DOHH2 (cell line): ENCODE data around the gene COL23A1.
"Not testable (repeated sequence)": the region's sequence is repeated elsewhere in the genome, so short reads cannot be mapped to it uniquely, and the experiment has no call there.

Source experiments
- H3F3A ChIP-seq: fragments of 200-600 bp; sonication (generic), shearing (Covaris generic); 2 replicates; pipeline ENCODE4 v1.6.0; 2016; ENCODE audit warnings: antibody characterized with exemption, mild to moderate bottlenecking; ENCODE audit not compliant: control insufficient read depth, insufficient read depth
- H3K27ac ChIP-seq: fragments of 200-600 bp; sonication (generic); 2 replicates; pipeline ENCODE4 v1.5.1; 2014; ENCODE audit warnings: low read depth, mild to moderate bottlenecking, low read length, moderate library complexity
- H3K27me3 ChIP-seq: fragments of 200-600 bp; sonication (generic); 2 replicates; pipeline ENCODE4 v1.6.1; 2014; ENCODE audit warnings: mild to moderate bottlenecking, low read length, mixed read lengths; ENCODE audit not compliant: control insufficient read depth
- H3K36me3 ChIP-seq: fragments of 200-600 bp; sonication (generic); 2 replicates; pipeline ENCODE4 v1.6.1; 2014; ENCODE audit warnings: mild to moderate bottlenecking, low read length, moderate library complexity, mixed read lengths; ENCODE audit not compliant: control insufficient read depth
- H3K4me1 ChIP-seq: fragments of 200-600 bp; sonication (generic); 2 replicates; pipeline ENCODE4 v1.6.1; 2014; ENCODE audit warnings: mild to moderate bottlenecking, low read length, mixed read lengths; ENCODE audit not compliant: control insufficient read depth
- H3K4me2 ChIP-seq: fragments of 200-600 bp; sonication (generic); 2 replicates; pipeline ENCODE4 v1.6.0; 2014; ENCODE audit warnings: mild to moderate bottlenecking, low read length, moderate library complexity
- H3K4me3 ChIP-seq: fragments of 200-600 bp; sonication (generic); 2 replicates; pipeline ENCODE4 v1.5.1; 2014; ENCODE audit warnings: mild to moderate bottlenecking, low read length, mixed read lengths
- H3K79me2 ChIP-seq: fragments of 200-600 bp; sonication (generic); 2 replicates; pipeline ENCODE4 v1.6.1; 2014; ENCODE audit warnings: mild to moderate bottlenecking, low read length, mixed read lengths; ENCODE audit not compliant: control insufficient read depth
- H3K9me2 ChIP-seq: fragments of 200-600 bp; sonication (generic); replicated peaks from 2 replicates; pipeline ENCODE4 v1.6.1; 2014; ENCODE audit warnings: mild to moderate bottlenecking, low read length, mixed read lengths; ENCODE audit not compliant: control insufficient read depth
- H3K9me3 ChIP-seq: fragments of 200-600 bp; sonication (generic); 2 replicates; pipeline ENCODE4 v1.6.1; 2014; ENCODE audit warnings: antibody characterized with exemption, low read length, mixed read lengths; ENCODE audit not compliant: control insufficient read depth, insufficient read depth
- H4K20me1 ChIP-seq: fragments of 200-600 bp; sonication (generic); 2 replicates; pipeline ENCODE4 v1.6.0; 2014; ENCODE audit warnings: low read depth, mild to moderate bottlenecking, antibody characterized with exemption, low read length, moderate library complexity; ENCODE audit not compliant: control insufficient read depth, insufficient read depth
- EZH2phosphoT487 ChIP-seq: fragments of 200-600 bp; sonication (generic); IDR thresholded peaks from 2 replicates; pipeline ENCODE4 v1.6.1; 2017; ENCODE audit warnings: borderline replicate concordance, mild to moderate bottlenecking, antibody characterized with exemption, low read length, moderate library complexity, mixed read lengths
- TF ChIP-seq, protein P1 (sequence below): fragments of 200-600 bp; sonication (generic); IDR thresholded peaks from one replicate; pipeline ENCODE4 v1.5.1; 2014; ENCODE audit warnings: antibody characterized with exemption, mild to moderate bottlenecking, low read depth, low read length; ENCODE audit not compliant: poor library complexity, severe bottlenecking

COL23A1 gene

DNA sequence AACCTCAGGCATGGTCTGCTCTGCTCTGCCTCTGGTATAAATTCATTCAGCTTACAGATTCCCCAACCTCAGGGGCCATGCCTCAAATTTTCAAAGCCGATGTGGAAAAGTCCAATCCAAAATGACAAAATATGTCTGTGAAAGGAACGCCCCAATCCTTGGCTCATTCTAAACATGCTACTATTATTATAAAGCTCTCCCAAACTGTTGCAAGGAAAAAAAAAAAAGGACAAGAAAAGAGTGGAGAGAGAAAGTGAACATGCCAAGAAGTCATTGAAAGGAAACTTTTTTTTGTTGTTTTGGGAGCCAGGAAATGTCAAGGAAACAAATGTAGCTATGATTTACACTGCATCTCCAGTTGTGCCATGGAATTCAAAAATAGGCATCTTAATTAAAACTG is 3.8 kb downstream of the COL23A1 start:
- H4K20me1 ChIP-seq, result no peaks in the 10 kb centered on the region
- no peak overlapping the region for H3K27ac ChIP-seq
- no peaks in the 10 kb centered on the region for H3K9me2 ChIP-seq
- H3K4me1 ChIP-seq, result no peaks in the 10 kb centered on the region
- H3K4me3 ChIP-seq, result no peak overlapping the region
- no peaks in the 10 kb centered on the region for H3F3A ChIP-seq
- no peak overlapping the region for H3K4me2 ChIP-seq
- H3K79me2 ChIP-seq, result no peaks in the 10 kb centered on the region
- H3K9me3 ChIP-seq, result peaks cover 4% of the 10 kb centered on the region; the same call in 1 of the 2 replicates
- no peaks in the 10 kb centered on the region for H3K27me3 ChIP-seq
- no peaks in the 10 kb centered on the region for H3K36me3 ChIP-seq
- TF ChIP-seq, protein P1, sequence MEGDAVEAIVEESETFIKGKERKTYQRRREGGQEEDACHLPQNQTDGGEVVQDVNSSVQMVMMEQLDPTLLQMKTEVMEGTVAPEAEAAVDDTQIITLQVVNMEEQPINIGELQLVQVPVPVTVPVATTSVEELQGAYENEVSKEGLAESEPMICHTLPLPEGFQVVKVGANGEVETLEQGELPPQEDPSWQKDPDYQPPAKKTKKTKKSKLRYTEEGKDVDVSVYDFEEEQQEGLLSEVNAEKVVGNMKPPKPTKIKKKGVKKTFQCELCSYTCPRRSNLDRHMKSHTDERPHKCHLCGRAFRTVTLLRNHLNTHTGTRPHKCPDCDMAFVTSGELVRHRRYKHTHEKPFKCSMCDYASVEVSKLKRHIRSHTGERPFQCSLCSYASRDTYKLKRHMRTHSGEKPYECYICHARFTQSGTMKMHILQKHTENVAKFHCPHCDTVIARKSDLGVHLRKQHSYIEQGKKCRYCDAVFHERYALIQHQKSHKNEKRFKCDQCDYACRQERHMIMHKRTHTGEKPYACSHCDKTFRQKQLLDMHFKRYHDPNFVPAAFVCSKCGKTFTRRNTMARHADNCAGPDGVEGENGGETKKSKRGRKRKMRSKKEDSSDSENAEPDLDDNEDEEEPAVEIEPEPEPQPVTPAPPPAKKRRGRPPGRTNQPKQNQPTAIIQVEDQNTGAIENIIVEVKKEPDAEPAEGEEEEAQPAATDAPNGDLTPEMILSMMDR, result no peak
- TF ChIP-seq EZH2phosphoT487, result no peak

DNA sequence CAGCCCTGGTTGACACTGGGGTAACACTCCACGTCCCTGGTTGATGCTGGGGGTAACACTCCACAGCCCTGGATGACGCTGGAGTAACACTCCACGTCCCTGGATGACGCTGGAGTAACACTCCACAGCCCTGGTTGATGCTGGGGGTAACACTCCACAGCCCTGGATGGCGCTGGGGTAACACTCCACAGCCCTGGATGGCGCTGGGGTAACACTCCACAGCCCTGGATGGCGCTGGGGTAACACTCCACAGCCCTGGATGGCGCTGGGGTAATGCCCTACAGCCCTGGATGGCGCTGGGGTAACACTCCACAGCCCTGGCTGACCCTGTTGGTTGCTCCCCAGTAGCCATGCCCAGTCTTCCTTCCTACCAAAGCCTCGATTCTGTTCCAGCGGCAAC is 4.8 kb downstream of the COL23A1 start:
- not testable (repeated sequence) for H3F3A ChIP-seq, H3K36me3 ChIP-seq, H3K9me2 ChIP-seq, H3K4me2 ChIP-seq, H3K27ac ChIP-seq, H3K27me3 ChIP-seq, H3K4me1 ChIP-seq, H3K4me3 ChIP-seq, H4K20me1 ChIP-seq, H3K9me3 ChIP-seq, H3K79me2 ChIP-seq

DNA sequence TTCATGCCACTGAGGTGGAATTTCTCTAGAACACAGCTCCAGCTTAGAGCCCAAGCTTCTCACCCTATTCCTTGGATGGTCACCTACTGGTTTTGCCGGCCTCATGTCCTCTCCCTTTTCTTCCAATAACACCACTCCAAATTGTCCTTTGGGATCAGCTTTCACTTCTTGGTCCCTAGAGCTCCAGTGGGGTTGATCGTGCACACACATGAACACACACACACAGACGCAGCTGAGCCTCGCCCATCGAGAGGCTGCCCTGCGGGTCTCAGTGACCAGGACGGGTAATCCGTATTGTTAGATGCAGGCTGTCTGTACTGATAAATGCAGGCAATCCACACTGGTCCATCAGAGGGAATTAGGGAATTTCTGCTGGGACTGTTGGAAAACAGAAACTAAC is 6.9 kb downstream of the COL23A1 start:
- H3K4me1 ChIP-seq, result no peaks in the 10 kb centered on the region
- no peak overlapping the region for H3K4me3 ChIP-seq
- H3K27me3 ChIP-seq, result no peaks in the 10 kb centered on the region
- no peak overlapping the region for H3K4me2 ChIP-seq
- TF ChIP-seq, protein P1, result no peak
- TF ChIP-seq EZH2phosphoT487, result no peak
- no peak overlapping the region for H3K27ac ChIP-seq
- no peaks in the 10 kb centered on the region for H3K36me3 ChIP-seq
- no peaks in the 10 kb centered on the region for H3K9me2 ChIP-seq
- H3K79me2 ChIP-seq, result no peaks in the 10 kb centered on the region
- peaks cover 4% of the 10 kb centered on the region; the same call in 1 of the 2 replicates for H3K9me3 ChIP-seq
- no peaks in the 10 kb centered on the region for H3F3A ChIP-seq
- no peaks in the 10 kb centered on the region for H4K20me1 ChIP-seq

DNA sequence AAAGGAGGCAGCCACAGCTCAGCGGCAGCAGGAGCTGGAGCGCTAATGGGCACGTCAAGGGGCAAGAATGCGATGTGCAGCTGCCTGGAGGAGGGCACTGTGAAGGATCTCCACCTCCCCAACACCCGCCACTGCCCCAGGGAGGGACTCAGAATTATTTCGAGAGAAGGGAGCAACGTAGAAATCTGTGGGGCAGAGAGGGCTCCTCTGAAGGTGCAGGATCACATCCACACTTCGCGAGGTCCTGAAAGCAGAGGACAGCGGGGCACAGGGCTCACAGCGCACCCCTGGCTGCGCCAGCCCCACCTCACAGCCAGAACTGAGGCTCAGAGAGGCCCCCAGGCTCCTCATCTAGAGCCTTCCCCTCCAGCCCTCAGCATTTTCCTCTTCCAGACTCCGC is 7.9 kb downstream of the COL23A1 start:
- H3F3A ChIP-seq, result no peaks in the 10 kb centered on the region
- no peaks in the 10 kb centered on the region for H3K9me2 ChIP-seq
- no peak for TF ChIP-seq EZH2phosphoT487
- TF ChIP-seq, protein P1, result no peak
- H3K36me3 ChIP-seq, result no peaks in the 10 kb centered on the region
- no peak overlapping the region for H3K4me3 ChIP-seq
- H3K27me3 ChIP-seq, result no peaks in the 10 kb centered on the region
- no peaks in the 10 kb centered on the region for H3K4me1 ChIP-seq
- H3K79me2 ChIP-seq, result no peaks in the 10 kb centered on the region
- H4K20me1 ChIP-seq, result no peaks in the 10 kb centered on the region
- peaks cover 4% of the 10 kb centered on the region; the same call in 1 of the 2 replicates for H3K9me3 ChIP-seq
- no peak overlapping the region for H3K27ac ChIP-seq
- H3K4me2 ChIP-seq, result no peak overlapping the region
